PC-9 (cell line): ENCODE measurements around the gene ARL17A. TPM values are rescaled to one million over a fixed set of nuclear protein-coding genes. Genes with fewer than 3 reads are reported as not detected.
"Not testable (repeated sequence)": the region's sequence is repeated elsewhere in the genome, so short reads cannot be mapped to it uniquely, and the experiment has no call there.

ENCODE experiments used
- BruUV-seq: library from RNA; stranded (reverse); fragments of 400-500 nt; replicated peaks from 2 replicates; lab custom pipeline; 2021; lab: Mats Ljungman, UMichigan
- CTCF ChIA-PET: fragments of 300-600 bp; sonication (Branson Sonifier 250); formaldehyde crosslinking; loops from one replicate; lab custom pipeline; 2022; ENCODE audit warnings: antibody characterized with exemption; lab: Charles Lee
- POLR2A ChIA-PET: fragments of 300-600 bp; sonication (Branson Sonifier 250); formaldehyde crosslinking; loops from one replicate; lab custom pipeline; 2022; ENCODE audit warnings: antibody characterized with exemption; ENCODE audit not compliant: unreplicated experiment; lab: Charles Lee
- DNase-seq, 2 experiments: peaks; one replicate each; pipeline versions ENCODE4 v3.0.0 to v3.0.0-alpha.2; 2015 to 2022; ENCODE audit warnings: mixed read lengths in 1 of 2
- H2AFZ ChIP-seq: fragments of 200-600 bp; sonication (generic); 2 replicates; pipeline ENCODE4 v1.8.1; 2017; ENCODE audit warnings: antibody characterized with exemption
- H3F3A ChIP-seq: fragments of 200-600 bp; sonication (generic); 2 replicates; pipeline ENCODE4 v1.8.1; 2017; ENCODE audit warnings: antibody characterized with exemption, mild to moderate bottlenecking, low read depth; ENCODE audit not compliant: insufficient read depth
- H3K27ac ChIP-seq: fragments of 200-600 bp; sonication (generic); 2 replicates; pipeline ENCODE4 v1.6.1; 2016; ENCODE audit warnings: mixed run types
- H3K27me3 ChIP-seq: fragments of 200-600 bp; sonication (generic); 2 replicates; pipeline ENCODE4 v1.6.1; 2016; ENCODE audit warnings: low read depth, mixed run types; ENCODE audit not compliant: insufficient read depth
- H3K36me3 ChIP-seq: fragments of 200-600 bp; sonication (generic); 2 replicates; pipeline ENCODE4 v1.6.1; 2016; ENCODE audit warnings: low read depth, mixed run types
- H3K4me1 ChIP-seq: fragments of 200-600 bp; sonication (generic); replicated peaks from 2 replicates; pipeline ENCODE4 v1.6.1; 2016; ENCODE audit warnings: mixed run types; ENCODE audit not compliant: insufficient read depth
- H3K4me2 ChIP-seq: fragments of 200-600 bp; sonication (generic); 2 replicates; pipeline ENCODE4 v1.6.1; 2017; ENCODE audit warnings: mixed run types
- H3K4me3 ChIP-seq: fragments of 200-600 bp; sonication (generic); 2 replicates; pipeline ENCODE4 v1.6.1; 2016; ENCODE audit warnings: mixed run types
- H3K79me2 ChIP-seq: fragments of 200-600 bp; sonication (generic); 2 replicates; pipeline ENCODE4 v1.6.1; 2017; ENCODE audit warnings: low read depth, mixed run types
- H3K9me2 ChIP-seq: fragments of 200-600 bp; sonication (generic); 2 replicates; pipeline ENCODE4 v1.8.1; 2017; ENCODE audit warnings: mild to moderate bottlenecking; ENCODE audit not compliant: insufficient read depth
- H3K9me3 ChIP-seq: fragments of 200-600 bp; sonication (generic); 2 replicates; pipeline ENCODE4 v1.8.1; 2016; ENCODE audit warnings: low read depth; ENCODE audit not compliant: insufficient read depth
- H4K20me1 ChIP-seq: fragments of 200-600 bp; sonication (generic); 2 replicates; pipeline ENCODE4 v1.8.1; 2017; ENCODE audit not compliant: insufficient read depth
- intact Hi-C: fragments of 100-400 bp; cut with micrococcal nuclease; formaldehyde crosslinking; loops from one replicate; pipeline ENCODE4 v1.10.0; 2022; ENCODE audit not compliant: unreplicated experiment
- total RNA-seq: library from RNA; stranded (reverse); gene quantifications from 2 replicates; pipeline ENCODE4 v1.2.3, GENCODE V29; 2021

Gene ARL17A
- total RNA-seq, 1 experiment from 2014 or later: 41.9 TPM

DNA sequence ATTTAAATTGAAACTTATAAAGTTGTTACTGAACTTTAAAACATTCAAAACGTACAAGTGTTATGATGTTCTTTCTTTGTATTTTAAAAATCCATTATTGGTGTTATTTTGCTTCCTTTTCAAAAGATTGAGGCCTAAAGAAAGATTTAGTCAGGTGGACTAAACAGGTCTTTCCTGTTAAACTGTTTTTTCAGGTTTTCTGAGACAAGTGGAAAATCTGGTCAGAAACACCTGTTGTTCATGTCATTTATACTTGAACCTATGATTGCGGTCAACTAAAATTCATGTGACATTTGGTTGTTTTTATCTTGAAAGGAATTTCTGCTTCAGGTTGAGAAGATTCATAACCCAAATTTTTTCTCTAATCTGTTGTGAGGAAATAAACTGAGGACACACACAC, 98.2 kb downstream of the ARL17A start:
- H3K36me3 ChIP-seq, H4K20me1 ChIP-seq, H3K4me2 ChIP-seq, H3K9me2 ChIP-seq, intact Hi-C loops, H3K4me1 ChIP-seq, POLR2A ChIA-PET, H3K9me3 ChIP-seq, DNase-seq, CTCF ChIA-PET, H3F3A ChIP-seq, H3K4me3 ChIP-seq, H3K27ac ChIP-seq, H3K27me3 ChIP-seq, H3K79me2 ChIP-seq, BruUV-seq, H2AFZ ChIP-seq: not testable (repeated sequence)

DNA sequence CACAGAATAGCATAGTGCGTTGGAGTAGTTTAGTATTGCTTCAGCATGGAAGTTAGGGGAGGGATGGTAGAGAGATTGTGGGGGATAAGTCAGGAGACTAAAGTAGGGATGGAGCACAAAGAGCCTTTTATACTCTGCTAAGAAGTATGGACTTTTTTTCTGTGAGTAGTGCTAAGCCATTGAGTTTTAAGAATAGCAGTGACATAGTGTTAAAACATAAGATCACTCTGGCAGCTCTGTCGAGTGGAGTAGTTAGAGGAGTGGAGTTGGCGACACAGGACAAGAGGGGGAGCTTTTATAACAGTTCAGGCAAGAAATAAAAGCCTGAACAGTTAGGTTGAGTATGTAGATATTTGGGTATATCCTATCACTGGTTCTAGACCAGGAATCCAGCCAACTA, 100.7 kb downstream of the ARL17A start:
- DNase-seq, H3K9me3 ChIP-seq, POLR2A ChIA-PET, CTCF ChIA-PET, H3K36me3 ChIP-seq, H3F3A ChIP-seq, BruUV-seq, H3K4me1 ChIP-seq, H3K4me3 ChIP-seq, H2AFZ ChIP-seq, intact Hi-C loops, H3K9me2 ChIP-seq, H3K4me2 ChIP-seq, H3K79me2 ChIP-seq, H4K20me1 ChIP-seq, H3K27ac ChIP-seq, H3K27me3 ChIP-seq: not testable (repeated sequence)

GRCh38 chr17:46475583-46475982, 103.9 kb downstream of the ARL17A start:
- BruUV-seq, intact Hi-C loops, H3K36me3 ChIP-seq, H3K4me2 ChIP-seq, CTCF ChIA-PET, H3F3A ChIP-seq, H3K4me3 ChIP-seq, H3K9me2 ChIP-seq, H3K4me1 ChIP-seq, H3K27ac ChIP-seq, H3K79me2 ChIP-seq, H2AFZ ChIP-seq, H3K27me3 ChIP-seq, H3K9me3 ChIP-seq, H4K20me1 ChIP-seq, POLR2A ChIA-PET, DNase-seq: not testable (repeated sequence)

GRCh38 chr17:46474489-46474888, 105.0 kb downstream of the ARL17A start:
- POLR2A ChIA-PET, H3F3A ChIP-seq, intact Hi-C loops, H3K27ac ChIP-seq, H3K27me3 ChIP-seq, H2AFZ ChIP-seq, DNase-seq, H3K36me3 ChIP-seq, H4K20me1 ChIP-seq, H3K4me1 ChIP-seq, BruUV-seq, CTCF ChIA-PET, H3K4me2 ChIP-seq, H3K4me3 ChIP-seq, H3K79me2 ChIP-seq, H3K9me3 ChIP-seq, H3K9me2 ChIP-seq: not testable (repeated sequence)

DNA sequence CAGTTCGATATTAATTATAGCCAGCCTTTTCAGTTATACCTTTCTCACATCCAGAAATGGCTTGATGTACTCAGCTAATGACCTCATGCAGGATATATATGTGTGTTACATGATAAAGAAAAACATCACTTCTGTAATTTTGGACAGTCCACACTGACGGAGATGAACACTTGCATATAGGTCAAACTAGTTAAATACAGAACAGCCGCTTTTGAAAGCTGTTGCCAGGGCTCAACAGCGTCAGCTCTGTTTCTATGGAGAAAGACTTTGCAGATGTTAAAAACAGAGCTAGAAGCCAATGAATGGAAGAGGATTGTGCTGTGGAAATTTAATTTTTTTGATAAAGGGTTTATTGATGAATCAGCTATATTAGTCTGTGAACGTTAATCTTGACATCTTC, 111.9 kb downstream of the ARL17A start:
- H3K36me3 ChIP-seq, H3K4me2 ChIP-seq, H3K4me3 ChIP-seq, POLR2A ChIA-PET, intact Hi-C loops, H3K9me3 ChIP-seq, CTCF ChIA-PET, H3K79me2 ChIP-seq, H3K9me2 ChIP-seq, H3K27ac ChIP-seq, H3F3A ChIP-seq, H3K4me1 ChIP-seq, DNase-seq, H4K20me1 ChIP-seq, BruUV-seq, H2AFZ ChIP-seq, H3K27me3 ChIP-seq: not testable (repeated sequence)

Other genes starting within 250 kb of the ARL17A start
- 32.1 and 35.0 TPM in 2 replicates for gene ARL17B, start 217.9 kb downstream of the ARL17A start, total RNA-seq
- gene LRRC37A2, start 67.2 kb downstream of the ARL17A start, total RNA-seq: 7.7 and 10.9 TPM in 2 replicates
- gene NSF, start 11.0 kb upstream of the ARL17A start, total RNA-seq: 23.3 and 40.0 TPM in 2 replicates
- 11.5 and 14.0 TPM in 2 replicates for gene WNT3, start 239.0 kb upstream of the ARL17A start, total RNA-seq